ENCODE results near the gene TPH1.

GRCh38 chr11:18075444-18075843 is 29.4 kb upstream of the TPH1 start:
- TF ChIP-seq GATA3 (IDR thresholded peaks at IDR 0.05; ENCODE audit: low read depth, low read length) (no peak), GATA2 (IDR thresholded peaks at IDR 0.05; ENCODE audit: low read depth, low read length) (no peak)

Measured in SH-SY5Y (cell line).